ENCODE data around the gene STXBP2.

STXBP2 gene

GRCh38 chr19:7625763-7626372 lies 11.0 kb upstream of the STXBP2 start:
- H3K27me3 ChIP-seq (ENCODE audit: low read depth, low read length): no peaks in the 10 kb centered on the region
- peaks cover 15 to 28% of the 10 kb centered on the region in 2 donors for H3K4me1 ChIP-seq (ENCODE audit: control insufficient read depth in 1 of 2, insufficient read depth in 2 of 2, low read length in 2 of 2)
- H3K36me3 ChIP-seq (ENCODE audit: control insufficient read depth in 1 of 2, insufficient read depth in 2 of 2, low read length in 2 of 2): peaks cover 29 to 52% of the 10 kb centered on the region in 2 donors
- H3K27ac ChIP-seq (ENCODE audit: low read length): no peak overlapping the region
- no peak overlapping the region for H3K4me3 ChIP-seq (ENCODE audit: low read depth in 1 of 2, low read length in 2 of 2)
- H3K9me3 ChIP-seq (ENCODE audit: control insufficient read depth in 1 of 2, low read length in 2 of 2): no peaks in the 10 kb centered on the region

GRCh38 chr19:7627166-7627565 lies 9.7 kb upstream of the STXBP2 start:
- Histone ChIP-seq H3K36me3 (ENCODE audit: control insufficient read depth in 1 of 2, insufficient read depth in 2 of 2, low read length in 2 of 2) (peaks cover 22 to 45% of the 10 kb centered on the region in 2 donors), H3K4me3 (ENCODE audit: low read depth in 1 of 2, low read length in 2 of 2) (no peak overlapping the region), H3K27me3 (ENCODE audit: low read depth, low read length) (no peaks in the 10 kb centered on the region), H3K4me1 (ENCODE audit: control insufficient read depth in 1 of 2, insufficient read depth in 2 of 2, low read length in 2 of 2) (peaks cover 15 to 31% of the 10 kb centered on the region in 2 donors), H3K27ac (ENCODE audit: low read length) (no peak overlapping the region), H3K9me3 (ENCODE audit: control insufficient read depth in 1 of 2, low read length in 2 of 2) (no peaks in the 10 kb centered on the region)

GRCh38 chr19:7628589-7629311 lies 8.2 kb upstream of the STXBP2 start:
- Histone ChIP-seq H3K27ac (ENCODE audit: low read length) (peak overlapping the region; percentile 93), H3K36me3 (ENCODE audit: control insufficient read depth in 1 of 2, insufficient read depth in 2 of 2, low read length in 2 of 2) (peaks cover 12 to 36% of the 10 kb centered on the region in 2 donors), H3K9me3 (ENCODE audit: control insufficient read depth in 1 of 2, low read length in 2 of 2) (no peaks in the 10 kb centered on the region), H3K27me3 (ENCODE audit: low read depth, low read length) (no peaks in the 10 kb centered on the region), H3K4me3 (ENCODE audit: low read depth in 1 of 2, low read length in 2 of 2) (peak overlapping the region; percentile 95 to 100), H3K4me1 (ENCODE audit: control insufficient read depth in 1 of 2, insufficient read depth in 2 of 2, low read length in 2 of 2) (peaks cover 15 to 31% of the 10 kb centered on the region in 2 donors)

- Histone ChIP-seq H3K4me1 (ENCODE audit: control insufficient read depth in 1 of 2, insufficient read depth in 2 of 2, low read length in 2 of 2) (peaks cover 15 to 31% of the 10 kb centered on the region in 2 donors), H3K36me3 (ENCODE audit: control insufficient read depth in 1 of 2, insufficient read depth in 2 of 2, low read length in 2 of 2) (peaks cover 12 to 29% of the 10 kb centered on the region in 2 donors), H3K27ac (ENCODE audit: low read length) (peak within 1 kb of the TSS; percentile 95), H3K9me3 (ENCODE audit: control insufficient read depth in 1 of 2, low read length in 2 of 2) (no peaks in the 10 kb centered on the region), H3K27me3 (ENCODE audit: low read depth, low read length) (no peaks in the 10 kb centered on the region), H3K4me3 (ENCODE audit: low read depth in 1 of 2, low read length in 2 of 2) (peak within 1 kb of the TSS; percentile 95 to 100)
These were observed 7.4 kb upstream of the STXBP2 start, which contains the start of the genes PET100 and XAB2 for GRCh38 chr19:7629347-7630054. TSS of gene PET100 (plus strand) at chr19:7629793. CDS start at chr19:7629834, 41 bp downstream. TSS of gene XAB2 (minus strand) at chr19:7629545. CDS start at chr19:7629527, 18 bp downstream.

GRCh38 chr19:7631577-7631976 lies 5.3 kb upstream of the STXBP2 start:
- H3K27me3 ChIP-seq (ENCODE audit: low read depth, low read length): no peaks in the 10 kb centered on the region
- peaks cover 15 to 31% of the 10 kb centered on the region in 2 donors for H3K4me1 ChIP-seq (ENCODE audit: control insufficient read depth in 1 of 2, insufficient read depth in 2 of 2, low read length in 2 of 2)
- peaks cover 6 to 13% of the 10 kb centered on the region in 2 donors for H3K36me3 ChIP-seq (ENCODE audit: control insufficient read depth in 1 of 2, insufficient read depth in 2 of 2, low read length in 2 of 2)
- no peak overlapping the region for H3K4me3 ChIP-seq (ENCODE audit: low read depth in 1 of 2, low read length in 2 of 2)
- H3K9me3 ChIP-seq (ENCODE audit: control insufficient read depth in 1 of 2, low read length in 2 of 2): no peaks in the 10 kb centered on the region
- H3K27ac ChIP-seq (ENCODE audit: low read length): no peak overlapping the region

- Histone ChIP-seq H3K27ac (ENCODE audit: low read length) (no peak overlapping the region), H3K4me3 (ENCODE audit: low read depth in 1 of 2, low read length in 2 of 2) (no peak overlapping the region), H3K4me1 (ENCODE audit: control insufficient read depth in 1 of 2, insufficient read depth in 2 of 2, low read length in 2 of 2) (peaks cover 15 to 29% of the 10 kb centered on the region in 2 donors)
These were observed 4.3 kb upstream of the STXBP2 start for GRCh38 chr19:7632340-7633203.

GRCh38 chr19:7633698-7634097 lies 3.2 kb upstream of the STXBP2 start, which contains the start of gene PCP2:
TSS of gene PCP2 (minus strand) at chr19:7633719. CDS start at chr19:7633457, 262 bp downstream.
- Histone ChIP-seq H3K27me3 (ENCODE audit: low read depth, low read length) (no peaks in the 10 kb centered on the region), H3K27ac (ENCODE audit: low read length) (no peak within 1 kb of the TSS), H3K9me3 (ENCODE audit: control insufficient read depth in 1 of 2, low read length in 2 of 2) (no peaks in the 10 kb centered on the region), H3K4me1 (ENCODE audit: control insufficient read depth in 1 of 2, insufficient read depth in 2 of 2, low read length in 2 of 2) (peaks cover 8 to 18% of the 10 kb centered on the region in 2 donors), H3K36me3 (ENCODE audit: control insufficient read depth in 1 of 2, insufficient read depth in 2 of 2, low read length in 2 of 2) (peaks cover 0 to 13% of the 10 kb centered on the region in 2 donors), H3K4me3 (ENCODE audit: low read depth in 1 of 2, low read length in 2 of 2) (no peak within 1 kb of the TSS)

More at GRCh38 chr19:7632340-7633203, 4.3 kb upstream of the STXBP2 start:
- Histone ChIP-seq H3K36me3 (ENCODE audit: control insufficient read depth in 1 of 2, insufficient read depth in 2 of 2, low read length in 2 of 2) (peaks cover 0 to 13% of the 10 kb centered on the region in 2 donors), H3K9me3 (ENCODE audit: control insufficient read depth in 1 of 2, low read length in 2 of 2) (no peaks in the 10 kb centered on the region), H3K27me3 (ENCODE audit: low read depth, low read length) (no peaks in the 10 kb centered on the region)

- Histone ChIP-seq H3K4me3 (ENCODE audit: low read depth in 1 of 2, low read length in 2 of 2) (no peak overlapping the region), H3K27ac (ENCODE audit: low read length) (no peak overlapping the region), H3K27me3 (ENCODE audit: low read depth, low read length) (no peaks in the 10 kb centered on the region), H3K9me3 (ENCODE audit: control insufficient read depth in 1 of 2, low read length in 2 of 2) (no peaks in the 10 kb centered on the region), H3K4me1 (ENCODE audit: control insufficient read depth in 1 of 2, insufficient read depth in 2 of 2, low read length in 2 of 2) (peaks cover 0 to 9% of the 10 kb centered on the region in 2 donors), H3K36me3 (ENCODE audit: control insufficient read depth in 1 of 2, insufficient read depth in 2 of 2, low read length in 2 of 2) (peaks cover 0 to 13% of the 10 kb centered on the region in 2 donors)
These were observed 1.2 kb upstream of the STXBP2 start for GRCh38 chr19:7635670-7636069.

- H3K4me3 ChIP-seq (ENCODE audit: low read depth in 1 of 2, low read length in 2 of 2): no peak overlapping the region
- H3K27ac ChIP-seq (ENCODE audit: low read length): no peak overlapping the region
- H3K9me3 ChIP-seq (ENCODE audit: control insufficient read depth in 1 of 2, low read length in 2 of 2): no peaks in the 10 kb centered on the region
- no peaks in the 10 kb centered on the region for H3K27me3 ChIP-seq (ENCODE audit: low read depth, low read length)
- H3K4me1 ChIP-seq (ENCODE audit: control insufficient read depth in 1 of 2, insufficient read depth in 2 of 2, low read length in 2 of 2): peaks cover 0 to 4% of the 10 kb centered on the region in 2 donors
- peaks cover 0 to 13% of the 10 kb centered on the region in 2 donors for H3K36me3 ChIP-seq (ENCODE audit: control insufficient read depth in 1 of 2, insufficient read depth in 2 of 2, low read length in 2 of 2)
These were observed 606 bp upstream of the STXBP2 start for GRCh38 chr19:7636317-7636690.

- Histone ChIP-seq H3K4me1 (ENCODE audit: control insufficient read depth in 1 of 2, insufficient read depth in 2 of 2, low read length in 2 of 2) (peaks cover 0 to 4% of the 10 kb centered on the region in 2 donors), H3K27ac (ENCODE audit: low read length) (peak overlapping the region; percentile 45), H3K36me3 (ENCODE audit: control insufficient read depth in 1 of 2, insufficient read depth in 2 of 2, low read length in 2 of 2) (peaks cover 0 to 3% of the 10 kb centered on the region in 2 donors), H3K4me3 (ENCODE audit: low read depth in 1 of 2, low read length in 2 of 2) (peak overlapping the region; percentile 39 to 50), H3K27me3 (ENCODE audit: low read depth, low read length) (no peaks in the 10 kb centered on the region), H3K9me3 (ENCODE audit: control insufficient read depth in 1 of 2, low read length in 2 of 2) (no peaks in the 10 kb centered on the region)
These were observed 705 bp downstream of the STXBP2 start for GRCh38 chr19:7637374-7638256.
